GM23338 (cell line): ENCODE data around the gene C5AR1. TPM values are rescaled to one million over a fixed set of nuclear protein-coding genes. Genes with fewer than 3 reads are reported as not detected.

Source experiments
- ATAC-seq: fragments of 200-7000 bp; cut with Tn5 transposase; 3 replicates; pipeline ENCODE4 v1.9.1; 2020
- DNase-seq: peaks from one replicate; pipeline ENCODE4 v3.0.0-alpha.2; 2015; ENCODE audit warnings: low spot score
- H2AFZ ChIP-seq: fragments of 200-600 bp; sonication (generic); 2 replicates; pipeline ENCODE4 v1.8.0; 2016; ENCODE audit warnings: antibody characterized with exemption, mild to moderate bottlenecking, moderate library complexity
- H3F3A ChIP-seq: fragments of 200-600 bp; sonication (generic); replicated peaks from 2 replicates; pipeline ENCODE4 v1.8.0; 2017; ENCODE audit warnings: antibody characterized with exemption, mixed run types, low read depth
- H3K27ac ChIP-seq: fragments of 200-600 bp; sonication (generic); 2 replicates; pipeline ENCODE4 v1.6.1; 2016; ENCODE audit warnings: low read depth
- H3K27me3 ChIP-seq: fragments of 200-600 bp; sonication (generic); 2 replicates; pipeline ENCODE4 v1.8.0; 2016; ENCODE audit warnings: mild to moderate bottlenecking, mixed run types, moderate library complexity; ENCODE audit not compliant: insufficient read depth
- H3K36me3 ChIP-seq: fragments of 200-600 bp; sonication (generic); 2 replicates; pipeline ENCODE4 v1.8.0; 2016; ENCODE audit warnings: mild to moderate bottlenecking; ENCODE audit not compliant: insufficient read depth
- H3K4me1 ChIP-seq: fragments of 200-600 bp; sonication (generic); 2 replicates; pipeline ENCODE4 v1.8.0; 2016; ENCODE audit warnings: mild to moderate bottlenecking, moderate library complexity; ENCODE audit not compliant: insufficient read depth
- H3K4me2 ChIP-seq: fragments of 200-600 bp; sonication (generic); 2 replicates; pipeline ENCODE4 v1.7.1; 2017; ENCODE audit warnings: mixed run types
- H3K4me3 ChIP-seq: fragments of 200-600 bp; sonication (generic); 2 replicates; pipeline ENCODE4 v1.6.1; 2016; ENCODE audit warnings: mixed run types
- H3K79me2 ChIP-seq: fragments of 200-600 bp; sonication (generic); replicated peaks from 2 replicates; pipeline ENCODE4 v1.8.0; 2017; ENCODE audit warnings: mild to moderate bottlenecking; ENCODE audit not compliant: insufficient read depth
- H3K9me2 ChIP-seq: fragments of 200-600 bp; sonication (generic); 2 replicates; pipeline ENCODE4 v1.8.0; 2017; ENCODE audit not compliant: insufficient read depth
- H4K20me1 ChIP-seq: fragments of 200-600 bp; sonication (generic); replicated peaks from 2 replicates; pipeline ENCODE4 v1.8.0; 2017; ENCODE audit warnings: mild to moderate bottlenecking; ENCODE audit not compliant: insufficient read depth
- H3K27ac Mint-ChIP-seq: 2 replicates; pipeline ENCODE4 v1.8.0; 2020; ENCODE audit warnings: inconsistent platforms, mild to moderate bottlenecking, moderate library complexity, mixed read lengths
- H3K27me3 Mint-ChIP-seq: 3 replicates; pipeline ENCODE4 v1.8.0; 2022; ENCODE audit warnings: low read depth, mild to moderate bottlenecking, moderate library complexity, mixed read lengths, inconsistent platforms; ENCODE audit not compliant: insufficient read depth, poor library complexity
- H3K36me3 Mint-ChIP-seq: 3 replicates; pipeline ENCODE4 v1.8.0; 2021; ENCODE audit warnings: low read depth, mild to moderate bottlenecking, inconsistent platforms, moderate library complexity, mixed read lengths
- H3K4me1 Mint-ChIP-seq: 3 replicates; pipeline ENCODE4 v1.8.0; 2020; ENCODE audit warnings: mild to moderate bottlenecking, inconsistent platforms, mixed read lengths
- H3K4me3 Mint-ChIP-seq: 3 replicates; pipeline ENCODE4 v1.8.0; 2021; ENCODE audit warnings: moderate library complexity, mild to moderate bottlenecking, inconsistent platforms, mixed read lengths
- H3K9me3 Mint-ChIP-seq: 3 replicates; pipeline ENCODE4 v1.8.0; 2020; ENCODE audit warnings: moderate library complexity, mild to moderate bottlenecking, inconsistent platforms, mixed read lengths
- ETS1 ChIP-seq: IDR thresholded peaks from 2 replicates; pipeline ENCODE4 v1.6.1; 2016; ENCODE audit warnings: antibody characterized with exemption
- NANOG ChIP-seq: IDR thresholded peaks from 2 replicates; pipeline ENCODE4 v1.6.1; 2016; ENCODE audit warnings: antibody characterized with exemption, borderline replicate concordance
- REST ChIP-seq: IDR thresholded peaks from one replicate; pipeline ENCODE4 v1.6.1; 2018; ENCODE audit warnings: antibody characterized with exemption; ENCODE audit not compliant: unreplicated experiment
- STAT1 ChIP-seq: IDR thresholded peaks from one replicate; pipeline ENCODE4 v1.6.1; 2016; ENCODE audit warnings: antibody characterized with exemption; ENCODE audit not compliant: unreplicated experiment
- ZNF331 ChIP-seq: fragments of 250-450 bp; sonication (Bioruptor Pico); IDR thresholded peaks from 2 replicates; pipeline ENCODE4 v1.5.0; 2020; ENCODE audit warnings: low read depth, mild to moderate bottlenecking, moderate library complexity
- ZNF462 ChIP-seq: fragments of 250-450 bp; sonication (Bioruptor Pico); IDR thresholded peaks from 2 replicates; pipeline ENCODE4 v1.5.0; 2020; ENCODE audit warnings: mild to moderate bottlenecking, moderate library complexity
- polyA plus RNA-seq: library from polyadenylated mRNA; unstranded; fragments of >200 nt; fragmentation: Nextera tagmentation; extraction: Ambion mirVana; gene quantifications from 2 replicates; pipeline ENCODE4 v1.2.1, GENCODE V29; 2016
- total RNA-seq: library from RNA; depleted of rRNA; stranded (reverse); fragments of >200 nt; shearing (Covaris generic); gene quantifications from 2 replicates; pipeline ENCODE4 v1.2.3, GENCODE V29; 2014

C5AR1 gene
- total and polyA plus RNA-seq, 2 experiments from 2014 or later: 0.08 TPM; not detected in 1

- TF ChIP-seq REST: no peak
These were observed 12.4 kb downstream of the C5AR1 start (continued) for GRCh38 chr19:47322058-47322457.

GRCh38 chr19:47323409-47323808 lies 13.7 kb downstream of the C5AR1 start:
- H3K79me2 ChIP-seq: no peaks in the 10 kb centered on the region
- H3K27ac ChIP-seq: no peak overlapping the region
- Mint-ChIP-seq H3K27ac (no peak overlapping the region), H3K4me1 (no peaks in the 10 kb centered on the region), H3K4me3 (no peak overlapping the region), H3K27me3 (peaks cover 6% of the 10 kb centered on the region), H3K9me3 (no peaks in the 10 kb centered on the region; the same call in 2 of the 3 replicates), H3K36me3 (no peaks in the 10 kb centered on the region; the same call in 2 of the 3 replicates)
- H3K36me3 ChIP-seq: no peaks in the 10 kb centered on the region
- H3K4me2 ChIP-seq: no peak overlapping the region
- no peaks in the 10 kb centered on the region; the same call in 1 of the 2 replicates for H3F3A ChIP-seq
- H2AFZ ChIP-seq: peak overlapping the region; percentile 59; the same call in 1 of the 2 replicates
- no peak for DNase-seq
- H4K20me1 ChIP-seq: no peaks in the 10 kb centered on the region
- H3K4me3 ChIP-seq: no peak overlapping the region
- H3K27me3 ChIP-seq: no peaks in the 10 kb centered on the region
- no peak for ATAC-seq
- no peaks in the 10 kb centered on the region for H3K9me2 ChIP-seq
- TF ChIP-seq ZNF462 (CRISPR knock-in tag) (no peak), NANOG (no peak), ZNF331 (CRISPR knock-in tag) (no peak), STAT1 (no peak), REST (no peak), ETS1 (no peak)
- H3K4me1 ChIP-seq: no peaks in the 10 kb centered on the region
